KOPT-K1 (cell line): Measurements from ENCODE around the gene WDR74.

Experiments
- H3K27ac ChIP-seq: fragments of 200-600 bp; sonication (generic); 2 replicates; pipeline ENCODE4 v1.5.1; 2016; ENCODE audit warnings: antibody characterized with exemption, mild to moderate bottlenecking, low read depth, low read length; ENCODE audit not compliant: poor library complexity, severe bottlenecking
- H3K36me3 ChIP-seq: fragments of 200-600 bp; sonication (generic); 2 replicates; pipeline ENCODE4 v1.5.1; 2017; ENCODE audit warnings: antibody characterized with exemption, mild to moderate bottlenecking, low read length, moderate library complexity; ENCODE audit not compliant: insufficient read depth
- H3K9me3 ChIP-seq: fragments of 200-600 bp; sonication (generic); 2 replicates; pipeline ENCODE4 v1.5.1; 2017; ENCODE audit warnings: antibody characterized with exemption, low read length, mild to moderate bottlenecking; ENCODE audit not compliant: insufficient read depth, poor library complexity, severe bottlenecking

Gene WDR74

DNA sequence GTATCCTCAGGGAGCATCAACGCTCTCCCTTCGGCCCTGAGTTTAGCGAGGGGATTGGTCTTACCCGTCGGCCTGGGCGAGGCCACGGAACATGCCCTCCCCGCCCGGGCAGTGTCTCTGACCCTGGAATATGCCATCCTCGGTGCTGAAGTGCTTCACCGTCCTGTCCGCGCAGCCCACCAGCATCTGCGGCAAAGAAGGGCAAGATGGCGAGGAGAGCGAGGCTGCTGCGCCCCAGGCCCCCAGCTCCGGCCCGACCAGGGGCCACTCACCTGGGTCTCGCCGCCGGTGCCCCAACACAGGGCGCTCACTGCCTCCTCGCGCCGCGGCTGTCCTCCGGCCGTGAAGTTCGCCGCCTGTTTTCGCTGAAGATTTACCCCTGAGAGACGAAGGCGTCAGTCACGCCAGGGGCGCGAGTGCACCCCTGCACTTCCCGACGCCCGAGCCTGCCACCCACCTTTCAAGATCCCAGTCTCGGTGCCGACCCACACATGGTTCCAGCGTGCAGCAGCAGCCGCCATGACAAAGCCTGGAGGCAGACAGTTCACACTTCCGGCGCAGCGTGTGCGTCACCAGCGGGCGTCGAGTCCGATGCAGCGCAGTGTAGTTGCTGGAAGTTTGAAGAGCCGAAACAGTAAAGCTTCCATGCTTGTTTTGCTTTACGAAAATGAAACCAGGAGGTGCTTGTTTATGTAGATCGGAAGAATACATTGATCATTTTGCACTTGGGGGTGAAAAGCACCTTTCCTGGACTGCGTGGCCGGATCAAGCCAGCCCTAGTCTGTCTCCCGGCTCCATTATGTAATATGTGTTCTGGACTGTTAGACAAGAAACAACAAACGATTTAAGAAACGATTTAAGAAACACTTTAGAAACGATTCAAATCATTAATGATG is at the start of gene WDR74:
WDR74 (minus strand) TSS at position 541 of the 896 bp plus-strand sequence; CDS start at position 521, 20 bp downstream.
- H3K9me3 ChIP-seq = no peaks in the 10 kb centered on the region
- H3K36me3 ChIP-seq = peaks cover 38% of the 10 kb centered on the region
- H3K27ac ChIP-seq = peak within 1 kb of the TSS; percentile 79

DNA sequence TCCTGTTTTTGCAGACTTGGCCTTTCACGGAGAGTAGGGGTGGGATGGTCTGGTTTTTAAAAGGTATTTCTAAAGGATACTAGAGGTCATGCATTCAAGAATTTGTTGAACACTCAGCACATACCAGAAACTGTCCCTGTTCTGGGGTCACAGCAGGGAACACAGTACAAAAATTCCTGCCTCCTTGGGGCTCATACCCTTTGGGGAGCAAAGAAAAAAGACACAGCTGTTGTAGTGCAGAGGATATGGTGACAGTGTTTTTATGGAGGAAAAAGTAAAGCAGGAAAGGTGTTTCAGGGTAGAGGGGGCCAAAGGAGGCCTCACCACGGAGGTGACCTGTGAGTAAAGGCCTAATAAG is 49.7 kb upstream of the WDR74 start:
- Histone ChIP-seq H3K9me3 (no peaks in the 10 kb centered on the region), H3K27ac (no peak overlapping the region), H3K36me3 (peaks cover 62% of the 10 kb centered on the region)

DNA sequence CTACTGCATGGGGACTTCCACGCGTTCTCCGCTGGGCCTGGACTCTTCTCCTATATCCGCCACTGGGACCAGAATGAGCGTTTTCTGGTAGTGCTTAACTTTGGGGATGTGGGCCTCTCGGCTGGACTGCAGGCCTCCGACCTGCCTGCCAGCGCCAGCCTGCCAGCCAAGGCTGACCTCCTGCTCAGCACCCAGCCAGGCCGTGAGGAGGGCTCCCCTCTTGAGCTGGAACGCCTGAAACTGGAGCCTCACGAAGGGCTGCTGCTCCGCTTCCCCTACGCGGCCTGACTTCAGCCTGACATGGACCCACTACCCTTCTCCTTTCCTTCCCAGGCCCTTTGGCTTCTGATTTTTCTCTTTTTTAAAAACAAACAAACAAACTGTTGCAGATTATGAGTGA is 49.0 kb upstream of the WDR74 start:
- H3K36me3 ChIP-seq = peaks cover 69% of the 10 kb centered on the region

DNA sequence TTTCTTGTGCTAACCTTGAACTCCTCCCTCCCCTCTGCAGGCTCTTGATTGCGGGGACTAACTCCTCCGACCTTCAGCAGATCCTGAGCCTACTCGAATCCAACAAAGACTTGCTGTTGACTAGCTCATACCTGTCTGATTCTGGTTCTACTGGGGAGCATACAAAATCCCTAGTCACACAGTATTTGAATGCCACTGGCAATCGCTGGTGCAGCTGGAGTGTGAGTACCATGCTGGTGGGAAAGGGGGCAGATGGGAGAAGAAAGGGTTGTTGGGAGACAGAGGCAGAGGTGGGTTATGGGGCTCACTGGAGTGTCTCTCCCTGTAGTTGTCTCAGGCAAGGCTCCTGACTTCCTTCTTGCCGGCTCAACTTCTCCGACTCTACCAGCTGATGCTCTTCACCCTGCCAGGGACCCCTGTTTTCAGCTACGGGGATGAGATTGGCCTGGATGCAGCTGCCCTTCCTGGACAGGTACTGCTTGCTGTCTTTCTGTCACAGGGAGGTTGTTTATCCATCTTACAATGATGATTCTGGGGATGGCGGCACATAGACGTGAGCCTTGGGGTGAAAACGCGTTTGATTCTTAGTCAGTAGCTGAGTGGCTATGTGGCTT is 45.9 kb upstream of the WDR74 start:
- Histone ChIP-seq H3K27ac (no peak overlapping the region), H3K36me3 (peaks cover 86% of the 10 kb centered on the region), H3K9me3 (no peaks in the 10 kb centered on the region)

More for the DNA sequence above, 49.0 kb upstream of the WDR74 start:
- Histone ChIP-seq H3K27ac (no peak overlapping the region), H3K9me3 (no peaks in the 10 kb centered on the region)

DNA sequence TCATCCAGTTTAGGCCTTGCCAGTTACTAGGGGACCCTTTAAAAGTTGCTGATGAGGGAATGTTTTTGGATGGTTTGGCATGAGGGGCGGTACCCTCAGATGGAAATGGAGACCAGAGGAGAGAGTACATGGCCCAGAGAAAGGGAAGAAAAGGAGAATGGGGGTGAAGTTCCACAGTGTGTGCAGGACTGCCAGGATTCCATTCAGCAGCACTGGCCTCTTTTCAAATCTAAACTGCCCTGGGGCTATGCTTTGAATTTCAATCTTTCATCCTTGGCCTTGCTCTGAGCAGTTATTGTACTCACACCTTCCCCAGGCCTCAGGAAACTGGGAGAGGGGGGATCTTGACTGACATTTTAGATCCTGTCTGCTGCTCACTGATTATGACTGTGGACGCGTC is 44.3 kb upstream of the WDR74 start:
- no peaks in the 10 kb centered on the region for H3K9me3 ChIP-seq
- H3K36me3 ChIP-seq = peaks cover 81% of the 10 kb centered on the region
- no peak overlapping the region for H3K27ac ChIP-seq

DNA sequence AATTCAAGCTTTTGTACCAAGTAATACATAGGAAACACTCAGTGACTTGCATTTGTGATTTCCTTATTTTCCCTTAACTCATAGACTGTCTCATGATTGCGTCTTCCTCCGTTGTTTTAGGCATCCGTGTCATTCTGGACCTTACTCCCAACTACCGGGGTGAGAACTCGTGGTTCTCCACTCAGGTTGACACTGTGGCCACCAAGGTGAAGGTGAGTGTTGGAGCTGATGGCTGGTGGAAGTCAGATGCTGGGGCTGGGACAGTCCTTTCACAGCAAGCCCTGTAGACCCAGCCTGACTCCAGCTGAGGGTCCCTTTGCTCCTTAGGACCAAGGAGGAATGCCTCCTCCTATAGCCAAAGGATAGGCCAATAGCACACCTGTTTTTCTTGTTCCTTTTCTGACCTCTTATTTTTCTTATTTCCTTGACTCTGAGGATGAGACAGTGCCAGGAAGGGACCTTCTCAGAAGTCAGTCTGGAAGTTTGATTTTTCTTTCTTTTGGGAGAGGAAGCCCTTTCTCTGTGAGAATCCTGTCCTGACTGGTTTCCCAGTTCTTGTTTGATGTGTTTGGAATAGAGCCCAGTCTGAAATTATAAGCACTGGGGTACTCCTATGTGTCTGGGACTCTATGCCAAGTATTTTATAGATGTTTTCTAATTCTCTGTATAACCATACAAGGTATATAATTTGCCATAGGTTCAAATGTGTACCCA is 43.6 kb upstream of the WDR74 start:
- peak overlapping the region; percentile 94 for H3K27ac ChIP-seq
- peaks cover 77% of the 10 kb centered on the region for H3K36me3 ChIP-seq
- H3K9me3 ChIP-seq = no peaks in the 10 kb centered on the region

DNA sequence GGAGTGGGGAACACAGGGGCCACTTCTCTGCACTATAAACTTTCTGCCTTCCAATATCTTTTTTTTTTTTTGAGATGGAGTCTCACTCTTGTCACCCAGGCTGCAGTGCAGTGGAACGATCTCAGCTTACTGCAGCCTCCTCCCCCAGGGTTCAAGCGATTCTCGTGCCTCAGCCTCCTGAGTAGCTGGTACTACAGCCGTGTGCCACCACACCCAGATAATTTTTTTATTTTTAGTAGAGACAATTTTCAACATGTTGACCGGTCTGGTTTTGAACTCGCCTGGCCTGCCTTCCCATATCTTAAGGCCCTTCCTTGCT is 43.0 kb upstream of the WDR74 start:
- Histone ChIP-seq H3K27ac (peak overlapping the region; percentile 94), H3K36me3 (peaks cover 77% of the 10 kb centered on the region), H3K9me3 (no peaks in the 10 kb centered on the region)

DNA sequence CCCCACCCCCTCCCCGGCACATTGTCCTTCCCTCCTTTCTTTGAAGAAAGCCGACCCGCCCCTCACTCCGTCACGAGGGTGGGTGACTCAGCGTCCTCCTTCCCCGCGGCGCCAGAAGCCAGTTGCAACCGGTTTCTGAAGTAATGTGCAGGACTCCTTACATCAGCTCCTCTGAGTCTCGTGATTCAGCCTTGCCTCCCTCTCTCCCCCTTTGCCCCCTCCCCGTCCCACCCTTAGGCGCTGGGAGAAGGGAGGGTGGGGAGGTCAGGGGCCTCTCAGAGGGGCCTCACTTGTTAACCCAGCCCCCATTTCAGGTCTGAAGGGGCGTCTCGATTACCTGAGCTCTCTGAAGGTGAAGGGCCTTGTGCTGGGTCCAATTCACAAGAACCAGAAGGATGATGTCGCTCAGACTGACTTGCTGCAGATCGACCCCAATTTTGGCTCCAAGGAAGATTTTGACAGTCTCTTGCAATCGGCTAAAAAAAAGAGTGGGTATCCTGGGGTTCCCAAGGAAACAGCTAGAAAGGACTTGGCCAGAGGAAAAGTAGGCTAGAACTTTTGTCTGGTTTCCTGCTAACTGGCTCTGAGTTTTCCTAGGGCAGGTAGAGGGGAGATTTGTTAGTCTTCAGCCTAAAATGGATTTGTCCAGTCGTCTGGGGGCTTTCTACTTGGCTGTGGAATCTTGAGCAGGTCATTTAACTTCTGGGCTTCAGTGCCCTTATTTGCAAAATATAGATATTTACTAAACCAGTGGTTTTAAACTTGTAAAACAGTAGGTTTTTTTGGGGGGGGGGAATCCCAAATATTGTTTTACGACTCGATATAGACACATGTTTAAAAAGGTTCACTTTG is 42.4 kb upstream of the WDR74 start:
- Histone ChIP-seq H3K27ac (peak overlapping the region; percentile 94), H3K9me3 (no peaks in the 10 kb centered on the region), H3K36me3 (peaks cover 77% of the 10 kb centered on the region)

DNA sequence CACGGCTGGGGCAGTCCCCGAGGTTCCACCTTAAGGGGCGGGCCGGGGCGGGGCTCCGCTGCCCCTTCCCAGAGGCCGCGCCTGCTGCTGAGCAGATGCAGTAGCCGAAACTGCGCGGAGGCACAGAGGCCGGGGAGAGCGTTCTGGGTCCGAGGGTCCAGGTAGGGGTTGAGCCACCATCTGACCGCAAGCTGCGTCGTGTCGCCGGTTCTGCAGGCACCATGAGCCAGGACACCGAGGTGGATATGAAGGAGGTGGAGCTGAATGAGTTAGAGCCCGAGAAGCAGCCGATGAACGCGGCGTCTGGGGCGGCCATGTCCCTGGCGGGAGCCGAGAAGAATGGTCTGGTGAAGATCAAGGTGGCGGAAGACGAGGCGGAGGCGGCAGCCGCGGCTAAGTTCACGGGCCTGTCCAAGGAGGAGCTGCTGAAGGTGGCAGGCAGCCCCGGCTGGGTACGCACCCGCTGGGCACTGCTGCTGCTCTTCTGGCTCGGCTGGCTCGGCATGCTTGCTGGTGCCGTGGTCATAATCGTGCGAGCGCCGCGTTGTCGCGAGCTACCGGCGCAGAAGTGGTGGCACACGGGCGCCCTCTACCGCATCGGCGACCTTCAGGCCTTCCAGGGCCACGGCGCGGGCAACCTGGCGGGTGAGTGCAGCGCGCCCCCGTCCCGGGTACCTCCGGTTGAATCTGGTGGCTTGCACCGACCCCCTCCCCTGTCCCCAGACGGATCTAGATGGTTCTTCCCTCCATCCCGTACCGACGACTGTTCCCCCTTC is 41.6 kb upstream of the WDR74 start, which contains the start of gene SLC3A2:
SLC3A2 (plus strand) TSS at position 94 of the 776 bp plus-strand sequence; CDS start at position 222, 128 bp downstream.
- peak within 1 kb of the TSS; percentile 94 for H3K27ac ChIP-seq
- H3K9me3 ChIP-seq = no peaks in the 10 kb centered on the region
- H3K36me3 ChIP-seq = peaks cover 72% of the 10 kb centered on the region

DNA sequence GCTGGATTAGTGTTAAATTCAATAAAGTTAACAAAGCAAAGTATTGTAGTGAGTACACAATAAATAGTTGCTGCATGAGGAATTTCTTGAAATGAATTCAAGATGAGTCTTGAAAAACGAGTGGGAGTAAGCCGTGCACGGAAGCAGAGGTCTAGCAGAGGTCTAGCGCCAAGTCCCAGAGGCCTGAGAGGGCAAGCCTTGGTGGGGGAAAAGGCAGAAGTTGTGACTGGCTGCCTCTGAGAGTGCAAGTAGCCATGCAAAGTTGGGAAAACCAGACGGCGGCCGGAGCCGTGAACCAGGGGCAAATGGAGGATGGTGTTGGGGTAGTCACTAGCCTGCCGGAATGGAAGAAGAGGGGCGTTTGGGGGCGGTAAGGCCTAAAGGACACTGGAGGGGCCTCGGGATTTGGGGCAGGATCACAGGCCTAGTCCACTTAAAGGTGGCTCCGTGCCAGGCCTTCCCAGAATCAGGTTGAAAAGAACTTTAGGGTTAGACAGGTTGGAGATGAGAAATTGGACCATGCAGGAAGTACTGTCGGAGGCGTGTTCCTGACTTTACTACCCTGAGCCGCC is 40.9 kb upstream of the WDR74 start:
- Histone ChIP-seq H3K9me3 (no peaks in the 10 kb centered on the region), H3K36me3 (peaks cover 67% of the 10 kb centered on the region), H3K27ac (peak overlapping the region; percentile 94)

DNA sequence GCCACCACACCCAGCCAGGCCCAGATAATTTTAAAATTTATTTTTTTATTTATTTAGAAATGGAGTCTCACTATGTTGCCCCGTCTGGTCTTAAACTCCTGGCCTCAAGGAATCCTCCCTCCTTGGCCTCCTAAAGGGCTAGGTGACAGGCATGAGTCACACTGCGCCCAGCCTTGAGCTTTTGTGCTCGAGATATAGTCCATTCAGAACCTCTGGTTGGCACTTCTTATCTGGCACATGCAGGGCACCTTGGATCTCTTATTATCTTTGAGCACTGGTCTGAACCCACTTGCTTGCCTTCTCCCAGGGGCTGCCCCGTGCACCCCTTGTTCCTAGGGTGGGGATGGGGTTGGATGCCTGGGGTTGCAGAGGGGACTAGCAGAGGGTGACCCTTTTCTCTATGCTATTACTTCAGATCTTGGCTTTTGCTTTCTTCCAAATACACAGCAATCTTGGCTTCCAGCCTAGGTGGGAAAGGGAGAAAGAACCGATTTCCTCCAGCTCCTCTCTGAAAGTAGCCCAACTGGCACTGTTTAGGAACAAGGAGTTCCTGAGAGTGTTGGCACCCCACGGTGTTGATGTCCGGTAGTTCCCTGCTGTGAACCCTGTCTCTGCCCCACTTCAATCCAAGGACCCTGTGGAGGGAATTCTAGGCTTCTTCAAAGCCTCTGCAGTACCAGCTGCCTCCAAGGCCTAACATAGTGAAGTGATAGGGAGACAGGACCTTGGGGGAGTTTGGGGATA is 40.0 kb upstream of the WDR74 start:
- Histone ChIP-seq H3K9me3 (no peaks in the 10 kb centered on the region), H3K27ac (peak overlapping the region; percentile 94), H3K36me3 (peaks cover 67% of the 10 kb centered on the region)

DNA sequence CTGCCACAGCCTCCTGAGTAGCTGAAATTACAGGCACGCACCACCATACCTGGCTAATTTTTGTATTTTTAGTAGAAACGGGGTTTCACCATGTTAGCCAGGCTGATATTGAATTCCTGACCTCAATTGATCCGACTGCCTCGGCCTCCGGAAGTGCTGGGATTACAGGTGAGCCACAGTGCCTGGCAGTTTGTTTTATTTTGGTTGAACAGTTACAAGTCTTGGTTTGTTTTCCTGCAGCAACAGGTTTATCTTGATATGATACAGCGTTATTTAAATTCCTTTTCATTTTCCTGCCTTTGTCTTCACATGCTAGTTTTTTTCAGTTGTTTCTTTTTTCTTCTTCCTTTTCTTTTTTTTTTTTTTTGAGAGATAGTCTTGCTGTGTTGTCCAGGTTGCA is 37.3 kb upstream of the WDR74 start:
- Histone ChIP-seq H3K27ac (no peak overlapping the region), H3K36me3 (peaks cover 65% of the 10 kb centered on the region), H3K9me3 (no peaks in the 10 kb centered on the region)

DNA sequence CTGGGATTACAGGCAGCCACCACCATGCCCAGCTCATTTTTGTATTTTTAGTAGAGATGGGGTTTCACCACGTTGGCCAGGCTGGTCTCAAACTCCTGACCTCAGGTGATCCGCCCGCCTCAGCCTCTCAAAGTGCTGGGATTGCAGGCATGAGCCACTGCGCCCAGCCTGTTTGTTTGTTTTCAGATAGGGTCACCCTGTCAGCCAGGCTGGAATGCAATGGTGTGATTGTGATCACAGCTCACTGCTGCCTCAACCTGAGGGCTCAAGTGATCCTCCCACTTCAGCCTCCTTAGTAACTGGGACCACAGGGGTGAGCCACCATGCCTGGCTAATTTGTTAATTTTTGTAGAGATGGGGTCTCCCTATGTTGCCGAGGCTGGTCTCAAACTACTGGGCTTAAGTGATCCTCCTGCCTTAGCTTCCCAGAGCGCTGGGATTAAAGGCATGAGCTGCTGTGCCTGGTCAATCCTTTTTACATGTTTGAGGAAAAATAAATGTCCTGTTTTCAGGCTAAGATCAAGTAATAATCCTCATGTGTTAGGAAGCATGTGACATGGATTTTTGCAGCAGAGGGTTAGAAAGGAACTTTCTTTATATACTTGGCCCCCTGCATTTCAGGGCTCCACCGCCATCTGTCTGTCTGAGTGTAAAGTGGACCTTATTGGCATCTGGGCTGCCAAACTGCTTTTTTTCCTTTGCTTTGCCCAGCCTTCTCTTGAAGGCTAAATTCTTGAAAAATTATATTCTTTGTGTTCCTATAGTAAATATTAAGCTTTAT is 36.5 kb upstream of the WDR74 start:
- H3K9me3 ChIP-seq = no peaks in the 10 kb centered on the region
- H3K36me3 ChIP-seq = peaks cover 68% of the 10 kb centered on the region
- no peak overlapping the region for H3K27ac ChIP-seq
